Activated naive CD8-positive, alpha-beta T cell treated with anti-CD3 and anti-CD28 coated beads, Interleukin-2, amount 50 U/mL, for 24 hours (primary cell): ENCODE results near the gene AMZ1.

Experiments
- ATAC-seq: fragments of 150-1000 bp; cut with Tn5 transposase; one replicate; pipeline ENCODE4 v1.10.0; 2021
- DNase-seq: peaks from one replicate; pipeline ENCODE4 v3.0.0; 2021
- H3K27ac Mint-ChIP-seq: one replicate; pipeline ENCODE4 v1.8.0; 2021; ENCODE audit warnings: mild to moderate bottlenecking, mixed read lengths
- H3K27me3 Mint-ChIP-seq: one replicate; pipeline ENCODE4 v1.8.0; 2021; ENCODE audit warnings: mixed read lengths
- H3K36me3 Mint-ChIP-seq: one replicate; pipeline ENCODE4 v1.8.0; 2021; ENCODE audit warnings: low read depth, mixed read lengths
- H3K4me1 Mint-ChIP-seq: one replicate; pipeline ENCODE4 v1.8.0; 2021; ENCODE audit warnings: mixed read lengths
- H3K4me3 Mint-ChIP-seq: one replicate; pipeline ENCODE4 v1.8.0; 2021; ENCODE audit warnings: mild to moderate bottlenecking, moderate library complexity, mixed read lengths
- H3K9me3 Mint-ChIP-seq: one replicate; pipeline ENCODE4 v1.8.0; 2021; ENCODE audit warnings: mixed read lengths

AMZ1 gene

GRCh38 chr7:2687881-2688318, at the start of gene AMZ1:
Gene AMZ1 (plus strand): TSS chr7:2688202. CDS start chr7:2700452, 12,250 bp downstream.
- DNase-seq (no peak), ATAC-seq (no peak)
- Mint-ChIP-seq H3K27me3 (peaks cover 55% of the 10 kb centered on the region), H3K36me3 (no peaks in the 10 kb centered on the region), H3K9me3 (no peaks in the 10 kb centered on the region), H3K4me3 (peak within 1 kb of the TSS; percentile 60), H3K4me1 (peaks cover 12% of the 10 kb centered on the region), H3K27ac (no peak within 1 kb of the TSS)

DNA sequence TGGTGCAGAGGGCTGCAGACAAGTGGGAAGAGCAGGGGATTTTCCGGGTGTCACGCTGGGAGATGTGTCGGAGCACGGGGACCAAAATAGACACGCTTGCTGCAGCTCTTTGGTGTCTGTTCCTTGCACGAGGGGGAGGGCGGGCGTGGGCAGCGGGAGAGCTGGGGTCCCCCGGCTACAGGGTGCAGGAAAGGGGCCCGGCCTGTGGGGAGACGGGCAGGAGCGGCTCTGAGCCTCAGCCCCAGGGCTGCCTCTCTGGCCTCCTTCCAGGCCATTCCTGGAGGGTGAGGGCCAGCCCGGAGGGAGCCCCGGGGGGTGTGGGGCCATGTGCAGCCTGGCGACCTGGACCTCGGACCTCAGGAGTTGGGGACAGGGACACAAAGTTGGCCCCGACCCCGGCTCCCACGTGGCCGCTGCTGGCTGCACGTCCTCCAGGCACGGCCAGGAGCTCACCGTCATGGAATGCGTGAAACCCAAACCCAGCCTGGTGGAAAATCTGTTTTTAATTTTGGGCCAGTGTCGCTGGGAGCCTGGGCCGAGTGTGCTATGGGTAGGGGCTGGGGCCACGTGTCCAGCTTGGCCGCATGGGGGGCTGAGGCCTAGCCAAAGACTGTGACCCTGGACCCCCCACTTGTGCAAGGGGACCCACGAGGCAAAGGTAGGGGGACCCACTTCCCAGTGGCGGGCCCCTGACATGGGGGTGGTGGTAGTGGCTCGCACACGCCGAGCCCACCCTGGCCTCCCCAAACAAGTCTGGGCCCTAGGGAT, 49.6 kb upstream of the AMZ1 start:
- Mint-ChIP-seq H3K27ac (no peak overlapping the region), H3K27me3 (no peaks in the 10 kb centered on the region)

DNA sequence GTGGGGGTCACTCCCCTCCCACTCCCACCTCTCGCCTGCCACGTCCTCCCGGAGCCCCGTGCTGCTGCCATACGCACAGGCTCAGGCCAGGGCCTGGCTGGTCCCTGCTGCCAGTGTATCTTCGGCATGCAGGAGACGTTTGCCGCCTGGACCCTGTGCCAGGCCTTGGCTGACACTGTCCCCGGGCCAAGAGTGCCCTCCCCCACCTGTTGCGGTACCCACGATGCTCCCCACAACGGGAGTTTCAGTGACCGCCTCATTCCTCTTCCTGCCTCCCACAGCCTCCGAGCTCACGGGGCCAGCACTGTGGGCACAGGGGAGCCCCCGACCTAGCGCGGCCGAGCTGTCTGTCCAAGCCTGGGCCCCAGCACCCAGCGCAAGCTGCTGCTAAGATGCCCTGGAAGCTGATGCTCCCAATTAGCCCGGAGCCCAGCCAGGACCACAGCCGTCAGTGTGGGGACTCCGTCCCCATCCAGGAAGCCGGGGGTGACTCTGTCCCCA, 48.8 kb upstream of the AMZ1 start:
- H3K27ac Mint-ChIP-seq, result no peak overlapping the region
- no peaks in the 10 kb centered on the region for H3K36me3 Mint-ChIP-seq
- ATAC-seq (no peak), DNase-seq (no peak)
- H3K27me3 Mint-ChIP-seq, result no peaks in the 10 kb centered on the region
- no peak overlapping the region for H3K4me3 Mint-ChIP-seq
- no peaks in the 10 kb centered on the region for H3K9me3 Mint-ChIP-seq
- H3K4me1 Mint-ChIP-seq, result peaks cover 8% of the 10 kb centered on the region

More for the DNA sequence above, 49.6 kb upstream of the AMZ1 start:
- H3K36me3 Mint-ChIP-seq, result no peaks in the 10 kb centered on the region
- DNase-seq, result no peak
- no peaks in the 10 kb centered on the region for H3K9me3 Mint-ChIP-seq
- H3K4me3 Mint-ChIP-seq, result no peak overlapping the region
- H3K4me1 Mint-ChIP-seq, result peaks cover 15% of the 10 kb centered on the region
- ATAC-seq, result no peak

DNA sequence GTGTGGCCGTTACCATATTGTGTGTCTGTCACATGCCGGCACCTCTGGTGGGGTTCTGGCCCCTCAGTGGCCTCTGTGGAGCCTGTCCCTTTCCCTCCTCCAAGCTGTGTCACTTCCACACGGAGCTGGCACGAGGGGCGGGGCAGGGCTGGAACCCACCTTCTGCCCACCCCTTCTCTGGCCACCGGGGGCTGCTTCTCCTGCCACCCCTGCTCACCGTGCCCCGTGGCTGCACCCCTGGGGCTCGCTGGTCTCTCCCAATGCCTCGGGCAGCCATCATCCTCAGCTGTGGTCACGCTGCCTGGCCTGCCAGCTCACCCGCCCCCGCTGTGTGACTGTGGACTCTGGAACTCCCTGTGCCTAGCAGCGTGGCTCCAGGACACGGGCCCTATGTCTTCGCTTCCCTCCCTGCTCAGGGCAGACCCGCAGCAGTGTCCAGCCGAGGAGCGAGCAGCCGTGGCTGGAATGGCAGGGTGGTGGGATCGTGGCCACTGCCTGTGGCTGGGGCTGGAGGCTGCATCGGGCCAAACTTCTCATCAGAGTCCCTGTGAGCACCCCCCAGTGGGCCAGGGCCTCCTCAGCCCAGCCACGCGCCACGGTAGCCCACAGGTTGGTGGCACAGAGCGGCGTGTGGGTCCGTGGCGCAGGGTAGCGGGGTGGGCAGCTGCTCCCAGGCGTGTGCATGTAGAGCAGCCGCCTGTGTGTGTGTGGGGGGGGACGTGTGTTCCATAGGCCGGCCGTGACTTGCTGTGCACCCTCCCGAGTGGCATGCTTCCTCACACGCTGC, 48.1 kb upstream of the AMZ1 start:
- DNase-seq, result no peak
- H3K27ac Mint-ChIP-seq, result no peak overlapping the region

DNA sequence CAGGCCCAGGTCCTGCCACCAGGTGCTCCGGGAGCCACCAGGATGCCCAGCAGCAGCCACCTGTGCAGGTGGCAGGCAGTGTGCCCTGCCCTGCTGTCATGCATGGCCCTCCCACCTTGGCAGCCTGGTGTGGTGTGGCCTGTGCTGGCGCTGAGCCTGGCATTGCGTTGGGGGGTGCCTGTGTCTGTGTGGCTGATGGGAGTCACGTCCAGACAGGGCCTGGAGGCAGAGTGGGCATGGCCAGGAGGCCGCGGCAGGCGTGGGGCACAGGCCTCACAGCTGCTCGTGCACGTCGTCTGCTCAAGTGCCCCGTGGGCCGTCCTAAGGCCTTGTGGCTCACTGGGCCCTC, 47.5 kb upstream of the AMZ1 start:
- H3K4me1 Mint-ChIP-seq, result peaks cover 18% of the 10 kb centered on the region

More for the DNA sequence above, 48.1 kb upstream of the AMZ1 start:
- no peak for ATAC-seq
- Mint-ChIP-seq H3K4me3 (no peak overlapping the region), H3K9me3 (no peaks in the 10 kb centered on the region), H3K4me1 (peaks cover 12% of the 10 kb centered on the region), H3K36me3 (no peaks in the 10 kb centered on the region), H3K27me3 (no peaks in the 10 kb centered on the region)

DNA sequence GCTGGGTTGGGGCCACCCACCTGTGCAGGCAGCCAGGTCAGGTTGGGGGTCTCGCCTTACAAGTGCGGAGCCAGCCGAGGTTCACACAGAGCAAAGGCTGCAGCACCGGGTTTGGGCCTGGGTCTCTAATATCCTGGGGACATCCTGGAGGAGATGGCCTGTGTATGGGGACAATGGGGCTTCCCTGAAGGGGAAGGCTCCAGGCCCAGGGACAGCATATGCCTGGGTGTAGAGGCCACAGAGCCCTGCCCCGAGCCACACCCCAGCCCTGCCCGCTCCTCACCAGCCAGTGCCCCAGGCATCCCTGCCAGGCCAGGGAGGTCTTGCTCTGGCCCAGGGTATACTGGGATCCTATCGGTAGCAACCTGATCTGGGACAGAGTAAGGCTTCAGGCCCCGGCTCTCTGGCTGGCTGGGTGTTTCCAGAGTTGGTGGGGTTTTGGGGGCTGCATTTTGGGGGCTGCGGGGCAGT, 47.1 kb upstream of the AMZ1 start:
- no peak overlapping the region for H3K27ac Mint-ChIP-seq
- no peaks in the 10 kb centered on the region for H3K36me3 Mint-ChIP-seq
- DNase-seq (no peak), ATAC-seq (no peak)
- no peak overlapping the region for H3K4me3 Mint-ChIP-seq
- H3K9me3 Mint-ChIP-seq, result no peaks in the 10 kb centered on the region
- H3K27me3 Mint-ChIP-seq, result no peaks in the 10 kb centered on the region
- peaks cover 22% of the 10 kb centered on the region for H3K4me1 Mint-ChIP-seq

More for the DNA sequence above, 47.5 kb upstream of the AMZ1 start:
- Mint-ChIP-seq H3K9me3 (no peaks in the 10 kb centered on the region), H3K27me3 (no peaks in the 10 kb centered on the region), H3K36me3 (no peaks in the 10 kb centered on the region), H3K27ac (no peak overlapping the region), H3K4me3 (no peak overlapping the region)
- ATAC-seq, result no peak
- DNase-seq, result no peak

GRCh38 chr7:2641406-2642393, 46.3 kb upstream of the AMZ1 start:
- H3K36me3 Mint-ChIP-seq, result no peaks in the 10 kb centered on the region

GRCh38 chr7:2643386-2644219, 44.4 kb upstream of the AMZ1 start:
- H3K9me3 Mint-ChIP-seq, result no peaks in the 10 kb centered on the region
- H3K4me1 Mint-ChIP-seq, result peaks cover 24% of the 10 kb centered on the region
- ATAC-seq (no peak), DNase-seq (no peak)
- H3K4me3 Mint-ChIP-seq, result no peak overlapping the region
- no peaks in the 10 kb centered on the region for H3K36me3 Mint-ChIP-seq
- H3K27me3 Mint-ChIP-seq, result no peaks in the 10 kb centered on the region
- no peak overlapping the region for H3K27ac Mint-ChIP-seq

More at GRCh38 chr7:2641406-2642393, 46.3 kb upstream of the AMZ1 start:
- Mint-ChIP-seq H3K27ac (peak overlapping the region; percentile 73), H3K9me3 (no peaks in the 10 kb centered on the region), H3K4me1 (peaks cover 24% of the 10 kb centered on the region), H3K4me3 (peak overlapping the region; percentile 14), H3K27me3 (no peaks in the 10 kb centered on the region)
- DNase-seq (peak; percentile 40), ATAC-seq (no peak)

DNA sequence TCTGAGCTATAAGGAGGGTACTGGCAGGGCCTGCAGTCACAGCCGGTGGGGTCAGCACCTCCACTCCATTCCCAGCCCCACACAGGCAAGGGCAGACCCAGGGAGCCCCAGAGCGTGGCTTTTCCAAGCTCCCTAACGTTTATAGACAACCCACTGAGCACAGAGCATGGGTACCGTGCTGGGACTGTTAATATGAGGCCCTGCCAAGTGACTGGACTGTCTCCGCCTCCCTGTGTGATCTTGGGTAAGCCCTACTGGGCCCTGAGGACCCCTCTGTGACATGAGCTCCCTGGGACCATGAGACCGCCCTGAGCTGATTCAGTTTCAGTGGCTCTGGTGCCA, 43.8 kb upstream of the AMZ1 start:
- Mint-ChIP-seq H3K27ac (no peak overlapping the region), H3K27me3 (no peaks in the 10 kb centered on the region), H3K9me3 (no peaks in the 10 kb centered on the region), H3K4me1 (peaks cover 24% of the 10 kb centered on the region), H3K36me3 (no peaks in the 10 kb centered on the region), H3K4me3 (peak overlapping the region; percentile 21)
- no peak for DNase-seq
- no peak for ATAC-seq

- Mint-ChIP-seq H3K4me3 (peak overlapping the region; percentile 62), H3K36me3 (no peaks in the 10 kb centered on the region), H3K27me3 (no peaks in the 10 kb centered on the region), H3K9me3 (no peaks in the 10 kb centered on the region), H3K27ac (peak overlapping the region; percentile 74), H3K4me1 (peaks cover 24% of the 10 kb centered on the region)
- ATAC-seq (peak; percentile 45), DNase-seq (no peak)
Observed at GRCh38 chr7:2644562-2645273, 43.3 kb upstream of the AMZ1 start.

- DNase-seq (peak; percentile 70), ATAC-seq (peak; percentile 73)
- Mint-ChIP-seq H3K27me3 (no peaks in the 10 kb centered on the region), H3K27ac (peak overlapping the region; percentile 74), H3K9me3 (no peaks in the 10 kb centered on the region), H3K36me3 (no peaks in the 10 kb centered on the region), H3K4me1 (peaks cover 24% of the 10 kb centered on the region), H3K4me3 (peak overlapping the region; percentile 62)
Observed at GRCh38 chr7:2645274-2645868, 42.6 kb upstream of the AMZ1 start.

- DNase-seq (no peak), ATAC-seq (no peak)
- H3K9me3 Mint-ChIP-seq, result no peaks in the 10 kb centered on the region
- no peak overlapping the region for H3K27ac Mint-ChIP-seq
- peaks cover 22% of the 10 kb centered on the region for H3K4me1 Mint-ChIP-seq
- H3K36me3 Mint-ChIP-seq, result no peaks in the 10 kb centered on the region
- H3K27me3 Mint-ChIP-seq, result no peaks in the 10 kb centered on the region
- H3K4me3 Mint-ChIP-seq, result no peak overlapping the region
Observed at GRCh38 chr7:2646336-2646679, 41.7 kb upstream of the AMZ1 start.
